ENCODE measurements around the gene FOXE3. TPM values are rescaled to one million over a fixed set of nuclear protein-coding genes. Genes with fewer than 3 reads are reported as not detected.

FOXE3 gene
- total and polyA plus RNA-seq, 2 of the 4 experiments (the other 2 are of a cell fraction) = 0.12 TPM; not detected in 1

DNA sequence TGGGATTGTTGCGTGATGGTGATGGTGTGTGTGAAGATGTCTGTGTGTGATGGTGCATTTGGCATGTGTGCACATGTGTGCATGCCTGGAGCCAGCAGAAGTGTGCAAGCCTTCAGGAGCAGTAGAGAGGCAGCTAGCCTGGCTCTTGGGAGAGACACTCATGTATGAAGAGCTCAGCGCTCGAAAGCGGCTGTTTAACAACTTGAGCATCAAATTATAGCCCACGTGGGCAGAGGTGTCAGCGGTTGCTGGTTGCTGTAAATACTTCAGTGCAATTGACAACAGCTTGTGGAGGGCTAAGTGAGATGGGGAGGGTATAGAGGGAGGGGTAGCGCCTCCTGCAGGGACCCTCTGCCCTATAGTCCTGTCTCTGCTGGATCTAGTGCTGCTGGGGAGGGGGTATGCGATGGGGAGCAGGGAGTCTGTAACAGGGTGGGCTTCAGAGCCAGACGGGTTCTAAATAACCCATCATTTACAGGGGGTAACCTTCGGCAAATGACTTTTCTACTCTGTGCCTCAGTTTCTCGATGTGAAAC is 43.2 kb downstream of the FOXE3 start:
- Histone ChIP-seq H4K91ac (ENCODE audit: insufficient read depth, low read depth, low read length) (no peak overlapping the region), H3K27ac (ENCODE audit: insufficient read depth, low read length) (no peak overlapping the region), H3K9me1 (ENCODE audit: insufficient read depth, low read length) (no peaks in the 10 kb centered on the region), H3K9ac (ENCODE audit: low read depth, low read length) (no peak overlapping the region), H2BK20ac (ENCODE audit: low read depth, low read length) (no peak overlapping the region), H3K4me3 (ENCODE audit: insufficient read depth, low read depth, low read length) (no peak overlapping the region), H3K56ac (ENCODE audit: extremely low read depth, insufficient read depth, low read length) (no peak overlapping the region), H3K14ac (replicated peaks; ENCODE audit: low read depth, low read length) (no peak overlapping the region), H2AK9ac (replicated peaks; ENCODE audit: low read depth, low read length, poor library complexity) (no peak overlapping the region), H3K79me1 (ENCODE audit: low read depth in 1 of 2, low read length in 2 of 2) (no peaks in the 10 kb centered on the region), H3K27me3 (ENCODE audit: control insufficient read depth, insufficient read depth, low read length) (peaks cover 15% of the 10 kb centered on the region), H4K8ac (ENCODE audit: low read depth in 2 of 2, low read length in 2 of 2) (no peak overlapping the region), H2AK5ac (ENCODE audit: low read depth, low read length) (no peak overlapping the region), H3K4ac (ENCODE audit: low read depth, low read length) (no peak overlapping the region), H4K5ac (ENCODE audit: low read depth, low read length) (no peak overlapping the region), H2BK15ac (ENCODE audit: low read depth, low read length) (no peak overlapping the region), H4K20me1 (ENCODE audit: insufficient read depth, low read length) (no peaks in the 10 kb centered on the region; the same call in 1 of the 2 replicates), H2AFZ (replicated peaks; ENCODE audit: low read length, poor library complexity) (no peak overlapping the region), H3K23ac (ENCODE audit: low read depth, low read length) (no peak overlapping the region), H3K36me3 (ENCODE audit: control insufficient read depth, insufficient read depth, low read length) (no peaks in the 10 kb centered on the region), H3K4me1 (ENCODE audit: control insufficient read depth, insufficient read depth, low read length) (no peaks in the 10 kb centered on the region), H2BK120ac (ENCODE audit: low read depth, low read length) (no peak overlapping the region), H3K4me2 (ENCODE audit: low read depth, low read length) (no peak overlapping the region), H3K9me3 (ENCODE audit: control insufficient read depth, insufficient read depth, low read length) (no peaks in the 10 kb centered on the region), H2BK5ac (ENCODE audit: low read depth, low read length, poor library complexity, severe bottlenecking) (no peak overlapping the region), H3K18ac (ENCODE audit: low read depth, low read length) (no peak overlapping the region)
- TF ChIP-seq FOS (IDR thresholded peaks at IDR 0.05; ENCODE audit: low read depth, low read length) (no peak), SMC3 (IDR thresholded peaks at IDR 0.05; ENCODE audit: low read depth, low read length) (no peak), MAFK (IDR thresholded peaks at IDR 0.05; ENCODE audit: low read depth, low read length) (no peak), CEBPB (IDR thresholded peaks at IDR 0.05; ENCODE audit: low read depth, low read length) (no peak), RCOR1 (IDR thresholded peaks at IDR 0.05; ENCODE audit: insufficient replicate concordance, low read length) (no peak), MXI1 (IDR thresholded peaks at IDR 0.05; ENCODE audit: borderline replicate concordance, low read depth, low read length) (no peak), RFX5 (IDR thresholded peaks at IDR 0.05; ENCODE audit: low read depth, low read length) (no peak), MAZ (IDR thresholded peaks at IDR 0.05; ENCODE audit: borderline replicate concordance, low read depth, low read length) (no peak), CHD1 (IDR thresholded peaks at IDR 0.05; ENCODE audit: low read depth, low read length) (no peak), RAD21 (IDR thresholded peaks at IDR 0.05; ENCODE audit: low read length) (no peak), NFE2L2 (IDR thresholded peaks at IDR 0.05; ENCODE audit: low read depth, low read length) (no peak), POLR2A (IDR thresholded peaks at IDR 0.05; ENCODE audit: low read depth, low read length) (no peak), BHLHE40 (IDR thresholded peaks at IDR 0.05; ENCODE audit: low read depth, low read length) (no peak)
- TF ChIP-seq, protein P1, sequence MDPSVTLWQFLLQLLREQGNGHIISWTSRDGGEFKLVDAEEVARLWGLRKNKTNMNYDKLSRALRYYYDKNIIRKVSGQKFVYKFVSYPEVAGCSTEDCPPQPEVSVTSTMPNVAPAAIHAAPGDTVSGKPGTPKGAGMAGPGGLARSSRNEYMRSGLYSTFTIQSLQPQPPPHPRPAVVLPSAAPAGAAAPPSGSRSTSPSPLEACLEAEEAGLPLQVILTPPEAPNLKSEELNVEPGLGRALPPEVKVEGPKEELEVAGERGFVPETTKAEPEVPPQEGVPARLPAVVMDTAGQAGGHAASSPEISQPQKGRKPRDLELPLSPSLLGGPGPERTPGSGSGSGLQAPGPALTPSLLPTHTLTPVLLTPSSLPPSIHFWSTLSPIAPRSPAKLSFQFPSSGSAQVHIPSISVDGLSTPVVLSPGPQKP (IDR thresholded peaks at IDR 0.05; ENCODE audit: borderline replicate concordance, low read depth, low read length) = no peak
- TF ChIP-seq, protein P2, sequence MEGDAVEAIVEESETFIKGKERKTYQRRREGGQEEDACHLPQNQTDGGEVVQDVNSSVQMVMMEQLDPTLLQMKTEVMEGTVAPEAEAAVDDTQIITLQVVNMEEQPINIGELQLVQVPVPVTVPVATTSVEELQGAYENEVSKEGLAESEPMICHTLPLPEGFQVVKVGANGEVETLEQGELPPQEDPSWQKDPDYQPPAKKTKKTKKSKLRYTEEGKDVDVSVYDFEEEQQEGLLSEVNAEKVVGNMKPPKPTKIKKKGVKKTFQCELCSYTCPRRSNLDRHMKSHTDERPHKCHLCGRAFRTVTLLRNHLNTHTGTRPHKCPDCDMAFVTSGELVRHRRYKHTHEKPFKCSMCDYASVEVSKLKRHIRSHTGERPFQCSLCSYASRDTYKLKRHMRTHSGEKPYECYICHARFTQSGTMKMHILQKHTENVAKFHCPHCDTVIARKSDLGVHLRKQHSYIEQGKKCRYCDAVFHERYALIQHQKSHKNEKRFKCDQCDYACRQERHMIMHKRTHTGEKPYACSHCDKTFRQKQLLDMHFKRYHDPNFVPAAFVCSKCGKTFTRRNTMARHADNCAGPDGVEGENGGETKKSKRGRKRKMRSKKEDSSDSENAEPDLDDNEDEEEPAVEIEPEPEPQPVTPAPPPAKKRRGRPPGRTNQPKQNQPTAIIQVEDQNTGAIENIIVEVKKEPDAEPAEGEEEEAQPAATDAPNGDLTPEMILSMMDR (conservative IDR thresholded peaks at IDR 0.05; ENCODE audit: low read depth, low read length) = no peak
- TF ChIP-seq, protein P3, sequence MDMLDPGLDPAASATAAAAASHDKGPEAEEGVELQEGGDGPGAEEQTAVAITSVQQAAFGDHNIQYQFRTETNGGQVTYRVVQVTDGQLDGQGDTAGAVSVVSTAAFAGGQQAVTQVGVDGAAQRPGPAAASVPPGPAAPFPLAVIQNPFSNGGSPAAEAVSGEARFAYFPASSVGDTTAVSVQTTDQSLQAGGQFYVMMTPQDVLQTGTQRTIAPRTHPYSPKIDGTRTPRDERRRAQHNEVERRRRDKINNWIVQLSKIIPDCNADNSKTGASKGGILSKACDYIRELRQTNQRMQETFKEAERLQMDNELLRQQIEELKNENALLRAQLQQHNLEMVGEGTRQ (IDR thresholded peaks at IDR 0.05; ENCODE audit: low read depth, low read length) = no peak
- no TSS peak for BruUV-seq (replicated peaks)
- DNase-seq = no peak
- in situ Hi-C loops (cut with MboI; ENCODE audit: low sequenced_read_pairs) (no loop called here), intact Hi-C loops (cut with micrococcal nuclease) (no loop called here), dilution Hi-C loops (cut with HindIII; ENCODE audit: low sequenced_read_pairs, unreplicated experiment) (no loop called here)
- 18% methylated on average over 5 of the region's 11 CpGs; no CpG with 5 or more reads in 1 of the 2 experiments for WGBS, 2 experiments (ENCODE audit: extremely low coverage in 2 of 2, insufficient read length in 1 of 2)
- ChIA-PET POLR2A (ENCODE audit: unreplicated experiment) (no interaction called here), CTCF (interaction anchor here (2.2 kb wide), 1 partner anchor 21 kb away, joined by 4 read pairs; the partner anchor contains the start of gene FOXD2)
- ATAC-seq (ENCODE audit: low read depth) = no peak
